HCEC 1CT (cell line): ENCODE results near the gene MND1.
"Not testable (repeated sequence)": the region's sequence is repeated elsewhere in the genome, so short reads cannot be mapped to it uniquely, and the experiment has no call there.

Experiments
- DNase-seq: peaks from one replicate; pipeline ENCODE4 v3.0.0-alpha.2; 2017

The MND1 gene

DNA sequence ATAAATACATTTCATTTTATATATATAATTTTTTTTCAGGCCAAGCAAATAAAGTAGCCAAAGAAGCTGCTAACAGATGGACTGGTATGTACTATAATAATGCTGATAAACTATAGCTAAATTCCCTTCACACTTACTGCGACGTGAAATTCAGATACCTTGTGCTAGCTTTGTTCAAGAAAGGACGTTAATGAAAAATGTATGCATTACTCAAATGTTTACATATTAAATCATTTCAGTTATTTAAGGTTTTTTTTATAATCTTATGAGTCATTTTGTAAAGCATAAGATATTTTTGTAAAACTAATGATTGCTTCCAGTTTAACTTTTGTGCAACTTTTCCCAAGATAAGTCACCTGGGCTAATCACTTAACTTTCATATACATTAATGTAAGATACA, 64.4 kb downstream of the MND1 start:
- peak; percentile 20 for DNase-seq

DNA sequence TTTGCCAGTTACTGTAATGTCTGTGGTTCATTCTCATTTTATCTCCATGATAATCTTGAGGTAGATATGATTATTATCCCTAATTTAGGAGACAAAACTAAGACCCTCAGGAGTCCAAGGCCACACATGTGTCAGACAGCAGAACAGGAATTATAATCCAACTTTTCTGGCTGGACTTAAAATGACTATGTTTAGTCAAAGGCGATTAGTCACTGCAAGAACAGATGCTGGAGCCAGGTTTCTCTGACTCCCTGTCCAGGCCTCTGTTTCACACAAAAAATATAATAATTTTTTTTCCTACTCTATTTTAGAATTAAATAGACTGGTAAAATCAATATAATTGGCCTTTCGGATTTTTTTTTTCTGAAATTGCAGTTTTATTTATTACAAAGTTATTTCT, 64.9 kb downstream of the MND1 start:
- peak; percentile 73 for DNase-seq

DNA sequence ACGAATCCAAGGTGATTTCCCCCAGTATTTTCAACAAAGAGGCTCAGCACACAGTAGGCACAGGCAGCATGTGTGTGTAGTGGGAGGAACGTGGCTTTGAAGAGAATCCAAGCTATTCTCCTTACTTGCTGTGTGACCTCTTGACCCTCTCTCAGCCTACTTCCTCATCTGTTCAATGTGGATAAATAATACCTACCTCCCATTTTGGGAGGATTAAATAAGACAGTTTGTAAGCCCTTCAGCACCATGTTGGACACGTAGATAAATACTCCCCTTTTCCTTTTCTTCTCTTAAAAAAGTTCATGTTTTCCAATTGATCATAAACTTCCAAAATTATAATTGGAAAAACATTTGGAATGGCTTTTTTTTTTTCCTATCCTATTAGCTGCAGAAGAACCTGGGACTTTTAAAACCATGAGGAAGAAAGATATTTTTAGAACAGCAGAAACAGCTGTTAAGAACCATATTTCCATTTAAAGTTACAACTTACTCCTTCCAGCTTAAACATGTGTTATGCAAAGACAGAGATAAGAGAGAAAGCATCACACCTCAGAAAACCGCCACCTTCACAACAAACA, 65.5 kb downstream of the MND1 start:
- peak; percentile 21 for DNase-seq

- DNase-seq: no peak
Measured at GRCh38 chr4:153413842-153414241, 69.4 kb downstream of the MND1 start.

DNA sequence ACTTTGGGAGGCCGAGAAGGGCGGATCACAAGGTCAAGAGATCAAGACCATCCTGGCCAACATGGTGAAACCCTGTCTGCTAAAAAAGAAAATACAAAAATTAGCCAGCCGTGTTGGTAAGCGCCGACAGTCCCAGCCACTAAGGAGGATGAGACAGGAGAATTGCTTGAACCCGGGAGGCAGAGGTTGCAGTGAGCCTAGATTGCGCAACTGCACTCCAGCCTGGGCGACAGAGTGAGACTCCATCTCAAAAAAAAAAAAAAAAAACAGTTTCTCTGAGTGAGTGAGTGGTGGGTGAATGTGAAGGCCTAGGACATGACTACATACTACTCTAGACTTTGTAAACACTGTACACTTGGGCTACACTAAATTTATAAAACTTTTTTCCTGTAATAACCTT, 72.0 kb downstream of the MND1 start:
- DNase-seq: not testable (repeated sequence)

DNA sequence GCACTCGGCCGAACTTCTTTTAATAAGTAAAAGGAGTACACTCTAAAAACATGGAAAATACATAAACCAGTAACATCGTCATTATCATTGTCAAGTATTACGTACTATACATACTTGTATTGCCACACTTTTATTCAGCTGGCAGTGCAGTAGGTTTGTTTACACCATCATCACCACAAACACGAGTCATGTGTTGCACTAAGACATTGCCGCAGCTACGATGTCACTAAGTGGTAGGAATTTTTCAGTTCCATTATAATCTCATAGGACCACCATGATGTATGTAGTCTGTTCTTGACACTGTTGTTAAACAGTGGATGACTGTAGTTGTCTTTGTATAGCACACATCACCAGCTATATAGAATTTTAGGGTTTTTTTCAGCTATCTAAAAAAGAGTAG, 73.6 kb downstream of the MND1 start:
- no peak for DNase-seq

DNA sequence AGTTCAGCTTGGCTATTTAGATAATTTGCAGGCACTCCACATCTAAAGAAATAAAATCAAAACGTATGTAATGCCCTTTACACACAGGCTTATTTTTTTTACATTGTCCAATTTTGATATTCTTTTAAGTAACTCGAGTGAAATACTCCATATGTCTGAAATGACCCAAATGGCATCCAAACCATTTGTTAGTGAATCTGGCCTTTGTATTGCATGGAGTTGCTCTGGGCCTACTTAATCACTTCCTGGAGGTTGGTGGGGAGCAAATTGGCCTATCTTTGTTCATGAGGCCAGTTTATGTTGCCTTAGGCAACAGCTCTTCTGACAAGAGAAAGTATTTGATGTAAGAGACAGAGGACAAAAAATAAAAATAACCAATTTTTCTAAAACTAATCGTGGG, 74.1 kb downstream of the MND1 start:
- no peak for DNase-seq

GRCh38 chr4:153419029-153419428, 74.5 kb downstream of the MND1 start:
- no peak for DNase-seq

GRCh38 chr4:153419673-153420278, 75.3 kb downstream of the MND1 start:
- no peak for DNase-seq

DNA sequence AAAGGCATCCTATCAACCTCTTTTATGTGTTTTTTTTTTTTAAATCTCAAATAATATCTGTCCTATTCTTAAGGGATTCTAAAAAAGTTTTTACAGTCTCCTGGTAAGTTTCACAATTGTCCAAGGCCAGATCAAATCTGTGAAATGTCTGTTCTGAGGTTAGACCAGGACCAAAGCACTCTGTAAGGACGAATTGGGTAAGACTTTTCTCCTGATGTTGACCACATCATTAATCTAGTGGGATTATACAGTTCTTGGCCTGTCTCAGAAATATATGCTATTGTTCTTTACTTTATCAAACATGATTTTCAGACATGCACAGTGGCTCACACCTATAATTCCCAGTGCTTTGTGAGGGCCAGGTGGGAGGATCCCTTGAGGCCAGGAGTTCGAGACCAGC, 75.9 kb downstream of the MND1 start:
- no peak for DNase-seq

- no peak for DNase-seq
Measured at GRCh38 chr4:153421941-153422340, 77.5 kb downstream of the MND1 start.

DNA sequence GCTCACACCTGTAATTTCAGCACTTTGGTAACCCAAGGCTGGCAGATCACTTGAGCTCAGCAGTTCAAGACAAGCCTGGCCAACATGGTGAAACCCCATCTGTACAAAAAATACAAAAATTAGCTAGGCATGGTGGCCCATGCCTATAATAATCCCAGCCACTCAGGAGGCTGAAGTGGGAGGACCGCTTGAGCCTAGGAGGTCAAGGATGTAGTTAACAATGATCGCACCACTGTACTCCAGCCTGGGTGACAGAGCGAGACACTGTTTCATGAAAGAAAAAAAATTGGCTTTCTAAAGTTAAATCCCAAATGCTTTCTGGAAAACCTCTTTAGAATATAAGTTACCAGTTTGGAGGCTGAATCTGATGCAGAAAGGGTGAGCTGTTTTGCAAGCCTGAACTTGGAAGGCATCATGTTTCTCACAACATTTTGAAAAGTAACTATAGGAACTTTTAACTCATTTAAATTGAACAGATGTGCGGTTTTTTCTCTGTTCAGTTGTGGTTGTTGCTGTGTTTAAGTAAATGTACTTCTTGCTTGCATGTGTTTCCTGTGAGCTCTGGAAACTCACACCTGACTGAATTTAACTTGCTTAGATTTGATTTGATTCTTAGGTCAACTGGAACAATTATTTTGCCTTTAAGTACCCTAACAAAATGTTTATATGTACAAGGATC, 81.9 kb downstream of the MND1 start:
- DNase-seq: no peak

DNA sequence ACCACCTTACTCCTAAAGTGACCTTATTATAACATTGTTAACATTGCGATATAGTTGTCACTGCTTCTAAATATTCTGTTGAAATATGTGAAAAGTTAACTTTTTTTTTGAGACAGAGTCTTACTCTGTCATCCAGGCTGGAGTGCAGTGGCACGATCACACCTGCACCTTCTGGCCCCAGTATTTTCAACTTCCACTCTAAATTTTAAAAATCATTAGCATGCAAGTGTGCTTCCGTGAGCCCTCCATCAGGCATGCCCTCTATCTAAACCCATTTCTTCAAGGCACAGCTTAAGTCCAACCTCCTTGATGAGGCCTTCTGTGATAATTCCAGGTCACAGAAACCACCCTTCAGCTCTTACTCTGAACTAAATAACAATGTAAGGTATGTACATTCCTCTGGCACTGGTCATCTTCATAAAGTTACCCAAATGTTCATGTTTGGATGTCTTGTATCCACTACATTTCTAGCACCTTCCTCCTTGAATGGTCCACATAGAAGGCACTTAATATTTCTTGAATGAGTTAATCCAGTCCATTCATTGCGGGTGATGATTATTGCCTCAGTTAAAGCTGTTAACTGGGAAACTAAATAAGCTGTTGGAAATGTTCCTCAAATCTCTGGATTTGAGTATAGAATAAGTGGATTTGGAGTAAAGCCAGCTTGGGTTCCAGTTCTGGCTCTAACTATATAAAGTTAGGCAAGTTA, 83.0 kb downstream of the MND1 start:
- DNase-seq: peak; percentile 19

- DNase-seq: no peak
Measured at GRCh38 chr4:153428941-153429475, 84.5 kb downstream of the MND1 start.

GRCh38 chr4:153432965-153433753, 88.7 kb downstream of the MND1 start:
- peak; percentile 79 for DNase-seq

GRCh38 chr4:153433754-153434105, 89.2 kb downstream of the MND1 start:
- DNase-seq: no peak

- no peak for DNase-seq
Measured at GRCh38 chr4:153434190-153434589, 89.7 kb downstream of the MND1 start.

DNA sequence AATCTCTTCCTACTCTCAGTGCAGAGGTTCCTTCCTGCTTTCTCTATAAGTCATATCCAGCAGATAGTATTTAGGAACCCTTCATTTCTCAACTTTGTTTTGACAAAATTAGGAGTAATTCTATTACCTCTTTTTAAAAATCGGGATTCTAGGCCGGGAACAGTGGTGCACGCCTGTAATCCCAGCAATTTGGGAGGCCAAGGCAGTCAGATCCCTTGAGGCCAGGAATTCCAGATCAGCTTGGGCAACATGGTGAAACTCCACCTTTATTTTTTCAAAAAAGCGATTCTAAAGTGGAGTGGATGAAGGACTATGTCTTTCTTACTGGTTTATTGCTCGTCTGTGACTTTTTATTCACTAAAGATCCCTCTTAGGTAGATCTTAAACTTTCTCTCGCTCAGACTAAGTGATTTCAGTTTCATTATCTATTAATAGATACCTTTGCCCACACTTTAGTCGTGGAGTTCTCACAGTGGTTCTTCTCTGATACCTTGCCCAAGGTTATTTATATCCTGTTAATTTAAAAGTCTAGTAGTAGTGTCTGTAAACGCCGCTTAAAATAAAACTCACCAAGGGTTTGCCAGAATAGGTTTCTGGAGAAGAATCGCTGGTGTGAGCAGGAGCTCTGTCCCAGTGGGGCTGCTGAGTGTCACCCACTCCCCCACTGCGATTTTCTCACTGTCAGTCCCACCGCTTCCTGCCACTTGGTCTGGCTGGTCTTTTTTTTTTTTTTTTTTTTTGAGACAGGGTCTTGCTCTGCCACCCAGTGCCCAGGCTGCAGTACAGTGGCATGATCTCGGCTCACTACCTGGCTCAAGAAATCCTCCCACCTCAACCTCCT, 94.6 kb downstream of the MND1 start:
- DNase-seq: no peak

DNA sequence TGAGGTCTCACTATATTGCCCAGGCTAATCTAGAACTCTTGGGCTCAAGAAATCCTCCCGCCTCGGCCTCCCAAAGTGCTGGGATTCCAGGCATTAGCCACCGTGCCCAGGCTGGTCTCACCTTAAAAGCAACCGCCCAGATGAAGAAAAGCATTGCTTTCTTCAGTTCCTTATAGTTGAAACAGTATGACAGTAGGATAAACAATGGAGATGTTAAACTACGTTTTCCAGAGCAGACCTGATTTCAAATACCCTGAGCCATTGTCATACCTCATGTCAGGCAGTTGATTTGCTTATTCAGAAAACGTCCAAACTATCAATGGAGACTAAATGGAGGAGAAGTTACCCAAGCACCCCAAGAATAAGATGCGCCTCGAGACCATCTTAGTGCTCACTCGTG, 95.3 kb downstream of the MND1 start:
- DNase-seq: no peak

DNA sequence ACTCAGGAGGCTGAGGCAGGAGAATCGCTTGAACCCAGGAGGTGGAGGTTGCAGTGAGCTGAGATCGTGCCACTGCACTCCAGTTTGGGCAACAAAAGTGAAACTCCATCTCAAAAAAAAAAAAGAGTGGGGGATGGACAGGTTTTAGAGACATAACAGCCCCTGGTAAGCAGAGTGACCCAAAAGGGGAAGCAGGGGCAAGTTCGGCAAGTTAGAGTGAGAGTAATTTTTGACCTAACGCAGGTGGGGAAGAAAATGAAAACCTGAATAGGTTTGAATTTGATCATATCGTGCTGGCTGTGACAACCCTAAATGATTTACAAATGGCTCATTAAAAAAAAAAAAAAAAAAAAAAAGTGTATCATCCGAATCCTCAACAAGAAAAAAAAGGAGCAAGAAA, 96.0 kb downstream of the MND1 start:
- DNase-seq: no peak

DNA sequence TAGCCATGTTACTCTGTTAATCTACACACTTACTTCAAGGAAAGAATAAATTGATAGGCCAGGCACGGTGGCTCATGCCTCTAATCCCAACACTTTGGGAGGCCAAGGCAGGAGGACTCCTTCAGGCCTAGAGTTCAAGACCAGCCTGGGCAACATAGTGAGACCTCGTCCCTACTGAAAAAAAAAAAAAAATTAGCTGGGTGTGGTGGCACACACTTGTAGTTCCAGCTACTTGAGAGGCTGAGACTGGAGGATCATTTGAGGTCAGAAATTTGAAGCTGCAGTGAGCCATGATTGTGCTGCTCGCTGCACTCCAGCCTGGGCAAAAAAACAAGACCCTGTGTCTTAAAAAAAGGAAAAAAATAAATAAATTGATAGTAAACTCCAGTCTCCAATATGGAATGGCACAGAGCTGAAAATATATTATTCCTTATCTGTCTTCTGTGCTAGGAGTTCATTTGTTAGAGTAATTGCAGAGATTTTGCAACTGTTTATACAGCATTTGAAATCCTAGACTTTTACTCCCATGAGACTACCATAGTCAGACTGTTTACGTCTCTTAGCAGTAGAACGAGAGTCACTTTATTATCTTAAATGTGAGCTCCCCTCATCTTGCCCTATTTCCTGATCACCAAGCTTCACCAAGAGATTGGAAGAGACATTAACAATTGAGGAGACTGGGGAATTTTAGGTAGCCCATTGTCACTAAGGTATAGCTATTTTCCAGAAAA, 102.9 kb downstream of the MND1 start:
- DNase-seq: no peak
